DND-41 (cell line): Measurements from ENCODE around the gene FBXO42.

Source experiments
- CTCF ChIP-seq: IDR thresholded peaks from 2 replicates; pipeline ENCODE4 v1.5.1; 2012; ENCODE audit warnings: borderline replicate concordance, low read length, moderate library complexity, mild to moderate bottlenecking; ENCODE audit not compliant: poor library complexity, severe bottlenecking; ENCODE audit errors: extremely low read depth
- EZH2 ChIP-seq: IDR thresholded peaks from 3 replicates; pipeline ENCODE4 v1.6.1; 2012; ENCODE audit warnings: borderline replicate concordance, low read depth, mild to moderate bottlenecking, moderate library complexity, low read length, inconsistent platforms; ENCODE audit not compliant: severe bottlenecking

GRCh38 chr1:16215882-16216753 is 136.2 kb downstream of the FBXO42 start:
- no peak for TF ChIP-seq CTCF
- no peak for TF ChIP-seq EZH2
